Neural cell (in vitro differentiated cells): ENCODE results near the gene NAP1L1. TPM values are rescaled to one million over a fixed set of nuclear protein-coding genes. Genes with fewer than 3 reads are reported as not detected.

Source experiments
- H2AFZ ChIP-seq: fragments of 200-600, 300-800 bp; sonication (generic), shearing (Covaris generic); 2 replicates; pipeline ENCODE4 v1.6.0; 2014; ENCODE audit warnings: low read depth, mild to moderate bottlenecking, antibody characterized with exemption, low read length, moderate library complexity
- H3F3A ChIP-seq: fragments of 200-600 bp; shearing (Covaris generic); 2 replicates; pipeline ENCODE4 v1.6.1; 2016; ENCODE audit warnings: mild to moderate bottlenecking, moderate library complexity, mixed read lengths, antibody characterized with exemption, low read length; ENCODE audit not compliant: insufficient read depth, poor library complexity, severe bottlenecking
- H3K27ac ChIP-seq: fragments of 200-600, 300-800 bp; sonication (generic), shearing (Covaris generic); 2 replicates; pipeline ENCODE4 v1.5.1; 2014; ENCODE audit warnings: mild to moderate bottlenecking, low read length, moderate library complexity
- H3K27me3 ChIP-seq: fragments of 300-800, 200-600 bp; sonication (generic), shearing (Covaris generic); 2 replicates; pipeline ENCODE4 v1.6.0; 2014; ENCODE audit warnings: mild to moderate bottlenecking, low read depth, low read length, moderate library complexity; ENCODE audit not compliant: insufficient read depth
- H3K36me3 ChIP-seq: fragments of 300-800, 200-600 bp; sonication (generic), shearing (Covaris generic); 2 replicates; pipeline ENCODE4 v1.5.1; 2014; ENCODE audit warnings: mild to moderate bottlenecking, antibody characterized with exemption, low read length, moderate library complexity; ENCODE audit not compliant: insufficient read depth
- H3K4me2 ChIP-seq: fragments of 300-800, 200-600 bp; sonication (generic), shearing (Covaris generic); 2 replicates; pipeline ENCODE4 v1.6.0; 2014; ENCODE audit warnings: mild to moderate bottlenecking, low read length
- H3K4me3 ChIP-seq: fragments of 300-800, 200-600 bp; sonication (generic), shearing (Covaris generic); 2 replicates; pipeline ENCODE4 v1.5.1; 2014; ENCODE audit warnings: mild to moderate bottlenecking, low read length, moderate library complexity
- H3K79me2 ChIP-seq: fragments of 200-600 bp; shearing (Covaris generic); replicated peaks from 2 replicates; pipeline ENCODE4 v1.6.0; 2014; ENCODE audit warnings: mild to moderate bottlenecking, low read length, moderate library complexity; ENCODE audit not compliant: insufficient read depth
- H3K9ac ChIP-seq: fragments of 300-800, 200-600 bp; sonication (generic), shearing (Covaris generic); 2 replicates; pipeline ENCODE4 v1.6.1; 2016; ENCODE audit warnings: mild to moderate bottlenecking, low read length, mixed read lengths
- H3K9me2 ChIP-seq: fragments of 200-600 bp; shearing (Covaris generic); 2 replicates; pipeline ENCODE4 v1.6.1; 2016; ENCODE audit warnings: mild to moderate bottlenecking, low read length, mixed read lengths; ENCODE audit not compliant: insufficient read depth
- H3K9me3 ChIP-seq: fragments of 200-600, 300-800 bp; sonication (generic), shearing (Covaris generic); 2 replicates; pipeline ENCODE4 v1.6.1; 2016; ENCODE audit warnings: mild to moderate bottlenecking, mixed run types, low read length, moderate library complexity, mixed read lengths
- H4K20me1 ChIP-seq: fragments of 200-600 bp; shearing (Covaris generic); 2 replicates; pipeline ENCODE4 v1.6.1; 2016; ENCODE audit warnings: mild to moderate bottlenecking, mixed run types; ENCODE audit not compliant: insufficient read depth
- CTCF ChIP-seq: fragments of 450-650 bp; IDR thresholded peaks from 2 replicates; pipeline ENCODE4 v1.5.1; 2014; ENCODE audit warnings: antibody characterized with exemption, mild to moderate bottlenecking, moderate library complexity; ENCODE audit not compliant: poor library complexity, severe bottlenecking
- EP300 ChIP-seq: fragments of 450-650 bp; conservative IDR thresholded peaks from 2 replicates; pipeline ENCODE4 v1.6.1; 2014; ENCODE audit warnings: antibody characterized with exemption, mild to moderate bottlenecking, moderate library complexity; ENCODE audit not compliant: poor library complexity, severe bottlenecking
- EZH2 ChIP-seq: fragments of 200-600, 300-800 bp; shearing (Covaris generic), sonication (generic); IDR thresholded peaks from 2 replicates; pipeline ENCODE4 v1.6.1; 2014; ENCODE audit warnings: antibody characterized with exemption, low read length, borderline replicate concordance, mild to moderate bottlenecking; ENCODE audit not compliant: insufficient read depth, poor library complexity, severe bottlenecking
- MXI1 ChIP-seq: fragments of 450-650 bp; conservative IDR thresholded peaks from 2 replicates; pipeline ENCODE4 v1.6.1; 2014; ENCODE audit warnings: antibody characterized with exemption, mild to moderate bottlenecking; ENCODE audit not compliant: poor library complexity, severe bottlenecking
- POLR2AphosphoS5 ChIP-seq: IDR thresholded peaks from 2 replicates; pipeline ENCODE4 v1.6.1; 2012
- RAD21 ChIP-seq: fragments of 450-650 bp; conservative IDR thresholded peaks from 2 replicates; pipeline ENCODE4 v1.6.1; 2014; ENCODE audit warnings: antibody characterized with exemption, mild to moderate bottlenecking, moderate library complexity
- REST ChIP-seq: IDR thresholded peaks from 2 replicates; pipeline ENCODE4 v1.6.1; 2012; ENCODE audit warnings: borderline replicate concordance
- SMC3 ChIP-seq: fragments of 450-650 bp; conservative IDR thresholded peaks from 2 replicates; pipeline ENCODE4 v1.6.1; 2014; ENCODE audit warnings: antibody characterized with exemption, mild to moderate bottlenecking, moderate library complexity; ENCODE audit not compliant: poor library complexity
- TAF1 ChIP-seq: IDR thresholded peaks from 2 replicates; pipeline ENCODE4 v1.6.1; 2012; ENCODE audit warnings: low read depth
- polyA minus RNA-seq: library from RNA; depleted of rRNA, polyadenylated mRNA; stranded (reverse); fragments of >200 nt; gene quantifications from 2 replicates; pipeline ENCODE4 v1.2.3, GENCODE V29; 2014
- polyA plus RNA-seq: library from polyadenylated mRNA; depleted of rRNA; stranded (reverse); fragments of >200 nt; gene quantifications from 2 replicates; pipeline ENCODE4 v1.2.3, GENCODE V29; 2014

NAP1L1 gene
- polyA plus RNA-seq (262 and 359 TPM in 2 replicates), polyA minus RNA-seq (258 and 347 TPM in 2 replicates)

GRCh38 chr12:76083904-76084862 is at the start of gene NAP1L1:
Gene NAP1L1 (minus strand): TSS chr12:76084685. CDS start chr12:76074219, 10,466 bp downstream.
- H2AFZ ChIP-seq, result peak within 1 kb of the TSS; percentile 94
- TF ChIP-seq TAF1 (peak; percentile 76), EZH2 (no peak), MXI1 (peak; percentile 88), POLR2AphosphoS5 (peak; percentile 77), REST (peak; percentile 68), CTCF (no peak), RAD21 (no peak), SMC3 (no peak), EP300 (no peak)
- H3K27me3 ChIP-seq, result no peaks in the 10 kb centered on the region
- no peaks in the 10 kb centered on the region for H3K36me3 ChIP-seq
- no peaks in the 10 kb centered on the region for H3K9me2 ChIP-seq
- peak within 1 kb of the TSS; percentile 96 for H3K27ac ChIP-seq
- H3K4me3 ChIP-seq, result peak within 1 kb of the TSS; percentile 89
- peak within 1 kb of the TSS; percentile 99 for H3K9ac ChIP-seq
- H3F3A ChIP-seq, result peaks cover 9% of the 10 kb centered on the region
- H4K20me1 ChIP-seq, result no peaks in the 10 kb centered on the region
- peak within 1 kb of the TSS; percentile 67 for H3K4me2 ChIP-seq
- peaks cover 46% of the 10 kb centered on the region for H3K79me2 ChIP-seq
- no peaks in the 10 kb centered on the region for H3K9me3 ChIP-seq

GRCh38 chr12:76127588-76127987 is 43.1 kb upstream of the NAP1L1 start:
- no peaks in the 10 kb centered on the region for H3K9me3 ChIP-seq
- no peaks in the 10 kb centered on the region for H3F3A ChIP-seq
- no peak overlapping the region for H3K27ac ChIP-seq
- H3K9ac ChIP-seq, result no peak overlapping the region
- no peak overlapping the region for H3K4me3 ChIP-seq
- H3K27me3 ChIP-seq, result no peaks in the 10 kb centered on the region
- no peaks in the 10 kb centered on the region for H3K36me3 ChIP-seq
- no peak overlapping the region for H3K4me2 ChIP-seq
- TF ChIP-seq POLR2AphosphoS5, result no peak
- no peak for TF ChIP-seq EP300
- TF ChIP-seq REST, result no peak
- no peak for TF ChIP-seq TAF1
- TF ChIP-seq EZH2, result no peak
- TF ChIP-seq CTCF, result no peak
- TF ChIP-seq SMC3, result no peak
- TF ChIP-seq RAD21, result no peak
- TF ChIP-seq MXI1, result no peak
- H3K79me2 ChIP-seq, result no peaks in the 10 kb centered on the region
- no peaks in the 10 kb centered on the region for H3K9me2 ChIP-seq
- no peaks in the 10 kb centered on the region for H4K20me1 ChIP-seq
- no peak overlapping the region for H2AFZ ChIP-seq
